ENCODE results near the gene TBX18. TPM values are rescaled to one million over a fixed set of nuclear protein-coding genes. Genes with fewer than 3 reads are reported as not detected.

The TBX18 gene
- total RNA-seq, 1 donor from 2014 or later = 6.5 TPM

- FAIRE-seq = no peak
Measured at GRCh38 chr6:84638286-84638685, 126.1 kb downstream of the TBX18 start.

More at GRCh38 chr6:84638286-84638685, 126.1 kb downstream of the TBX18 start:
- DNase-seq (ENCODE audit: low spot score in 2 of 2) = no peak

Small RNA genes within 50 kb of the gene (small RNA-seq; reads per million reads assigned to genes)
- not detected for gene AL590143.1
